LNCaP clone FGC (cell line): ENCODE data around the gene C5.

ENCODE experiments used
- DNase-seq: peaks from one replicate; pipeline ENCODE4 v3.0.0-alpha.2; 2011; ENCODE audit warnings: low read depth
- H3K4me3 ChIP-seq: 2 replicates; pipeline ENCODE4 v1.5.1; 2011; ENCODE audit warnings: mild to moderate bottlenecking, low read depth, low read length, control low read depth
- TF ChIP-seq, protein P1 (sequence below): IDR thresholded peaks from 2 replicates; pipeline ENCODE4 v1.5.1; 2012; ENCODE audit warnings: mild to moderate bottlenecking; ENCODE audit not compliant: control insufficient read depth, insufficient read depth; ENCODE audit errors: extremely low read depth

Gene C5

GRCh38 chr9:121067640-121068039 is 17.6 kb upstream of the C5 start:
- TF ChIP-seq, protein P1, sequence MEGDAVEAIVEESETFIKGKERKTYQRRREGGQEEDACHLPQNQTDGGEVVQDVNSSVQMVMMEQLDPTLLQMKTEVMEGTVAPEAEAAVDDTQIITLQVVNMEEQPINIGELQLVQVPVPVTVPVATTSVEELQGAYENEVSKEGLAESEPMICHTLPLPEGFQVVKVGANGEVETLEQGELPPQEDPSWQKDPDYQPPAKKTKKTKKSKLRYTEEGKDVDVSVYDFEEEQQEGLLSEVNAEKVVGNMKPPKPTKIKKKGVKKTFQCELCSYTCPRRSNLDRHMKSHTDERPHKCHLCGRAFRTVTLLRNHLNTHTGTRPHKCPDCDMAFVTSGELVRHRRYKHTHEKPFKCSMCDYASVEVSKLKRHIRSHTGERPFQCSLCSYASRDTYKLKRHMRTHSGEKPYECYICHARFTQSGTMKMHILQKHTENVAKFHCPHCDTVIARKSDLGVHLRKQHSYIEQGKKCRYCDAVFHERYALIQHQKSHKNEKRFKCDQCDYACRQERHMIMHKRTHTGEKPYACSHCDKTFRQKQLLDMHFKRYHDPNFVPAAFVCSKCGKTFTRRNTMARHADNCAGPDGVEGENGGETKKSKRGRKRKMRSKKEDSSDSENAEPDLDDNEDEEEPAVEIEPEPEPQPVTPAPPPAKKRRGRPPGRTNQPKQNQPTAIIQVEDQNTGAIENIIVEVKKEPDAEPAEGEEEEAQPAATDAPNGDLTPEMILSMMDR, result no peak
- H3K4me3 ChIP-seq, result no peak overlapping the region
- no peak for DNase-seq

DNA sequence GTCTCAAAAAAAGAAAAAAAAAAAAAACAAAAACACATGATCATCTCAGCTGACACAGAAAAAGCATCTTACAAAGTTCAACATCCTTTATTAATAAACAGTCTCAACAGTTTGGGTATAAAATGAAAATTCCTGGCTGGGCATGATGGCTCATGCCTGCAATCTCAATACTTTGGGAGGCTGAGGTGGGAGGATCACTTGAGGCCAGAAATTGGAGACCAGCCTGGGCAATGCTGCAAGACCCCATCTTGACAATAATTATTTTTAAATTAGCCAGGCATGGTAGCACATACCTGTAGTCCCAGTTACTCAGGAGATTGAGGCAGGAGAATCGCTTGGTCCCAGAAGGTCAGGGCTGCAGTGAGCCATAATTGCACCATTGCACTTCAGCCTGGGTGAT is 16.8 kb upstream of the C5 start:
- TF ChIP-seq, protein P1, result no peak
- DNase-seq, result no peak
- no peak overlapping the region for H3K4me3 ChIP-seq

DNA sequence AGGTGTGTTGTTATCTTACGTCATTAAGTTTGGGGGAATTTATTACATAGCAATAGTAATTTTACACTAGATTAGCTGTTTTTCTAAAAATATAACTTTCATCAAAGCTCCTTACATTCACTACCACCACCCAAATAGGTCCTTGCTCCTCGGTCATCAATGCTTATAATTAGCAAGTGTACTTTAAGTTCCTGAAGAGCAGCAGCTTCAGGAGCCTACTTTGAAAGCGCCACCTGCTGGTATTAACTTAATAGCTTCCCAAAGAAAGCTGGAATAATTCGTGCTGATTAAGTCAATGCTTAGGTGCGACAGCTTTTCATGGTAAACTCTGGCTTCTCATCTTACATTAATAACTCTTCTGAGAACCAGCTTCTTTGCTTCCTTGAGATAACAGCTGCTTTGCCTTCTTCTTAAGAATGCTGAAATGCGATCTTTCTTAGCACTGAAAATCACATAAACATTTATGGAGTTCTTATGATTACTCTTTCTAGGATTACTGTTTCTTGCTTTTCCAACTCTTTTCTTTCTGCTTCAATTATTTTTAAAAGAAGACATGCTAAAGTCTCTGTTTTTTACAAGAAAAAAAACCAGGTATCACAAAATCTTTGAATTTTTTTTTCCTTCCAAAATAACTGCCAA is 10.0 kb upstream of the C5 start:
- TF ChIP-seq, protein P1, result peak; percentile 76
- H3K4me3 ChIP-seq, result no peak overlapping the region
- DNase-seq, result peak; percentile 67

- no peak for DNase-seq
- TF ChIP-seq, protein P1, result no peak
- H3K4me3 ChIP-seq, result no peak overlapping the region
Observed at GRCh38 chr9:121059513-121059912, 9.4 kb upstream of the C5 start.

GRCh38 chr9:121057821-121058220 is 7.7 kb upstream of the C5 start:
- TF ChIP-seq, protein P1, result no peak
- no peak for DNase-seq

DNA sequence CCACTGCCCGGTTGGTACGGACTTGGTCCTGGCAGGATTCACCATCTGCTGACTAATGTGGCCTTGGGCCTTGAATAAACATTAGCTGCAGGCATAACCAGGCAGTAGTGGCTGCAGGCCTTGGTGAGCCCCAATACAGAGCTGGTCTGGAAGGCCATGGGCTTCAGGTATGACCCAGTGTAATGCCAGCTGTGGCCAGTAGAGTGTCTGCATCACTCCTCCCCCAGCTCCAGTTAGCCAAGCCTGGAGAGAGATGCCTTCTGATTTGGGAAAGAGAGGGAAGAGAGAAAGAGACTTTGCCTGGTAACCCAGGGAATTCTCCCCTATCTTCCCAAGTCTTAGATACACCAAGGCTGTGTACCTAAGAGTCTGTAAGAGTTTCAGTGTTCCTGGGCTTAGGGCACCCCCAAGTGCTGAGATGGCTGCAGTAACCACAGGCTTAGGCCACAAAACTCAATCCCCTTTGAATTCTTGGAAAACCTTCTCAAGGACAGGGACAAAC is 5.6 kb upstream of the C5 start:
- TF ChIP-seq, protein P1, result peak; percentile 28; the same call in 1 of the 2 replicates
- DNase-seq, result no peak
- H3K4me3 ChIP-seq, result no peak overlapping the region

More at GRCh38 chr9:121057821-121058220, 7.7 kb upstream of the C5 start:
- H3K4me3 ChIP-seq, result no peak overlapping the region

GRCh38 chr9:121053544-121053943 is 3.5 kb upstream of the C5 start:
- no peak for DNase-seq
- no peak overlapping the region for H3K4me3 ChIP-seq
- TF ChIP-seq, protein P1, result no peak
